Omental fat pad (tissue), 4 donors: Measurements from ENCODE around the gene PCSK1. TPM values are rescaled to one million over a fixed set of nuclear protein-coding genes. Genes with fewer than 3 reads are reported as not detected.

Experiments
- ATAC-seq: fragments of 150-250 bp; one replicate; pipeline ENCODE4 v1.9.1; 2016; ENCODE audit warnings: mild to moderate bottlenecking, moderate library complexity; ENCODE audit not compliant: low FRiP score
- DNase-seq: peaks from one replicate; pipeline ENCODE4 v3.0.0-alpha.2; 2019; ENCODE audit warnings: low spot score
- total RNA-seq, 4 donors: library from RNA; depleted of rRNA; stranded (reverse); fragments of >200 nt; gene quantifications; one replicate each; pipeline ENCODE4 v1.1.0, GENCODE V29; 2016
- TF ChIP-seq, protein P1 (sequence below), 3 donors: fragments of 450-650 bp; IDR thresholded peaks; one replicate each; pipeline ENCODE4 v1.5.1; 2016 to 2017; ENCODE audit warnings: antibody characterized with exemption in 3 of 3, mild to moderate bottlenecking in 3 of 3, moderate library complexity in 2 of 3

PCSK1 gene
- 1 to 10 TPM in 2 of 4 donors, under 1 TPM in 2; 0.32 to 1.7 (median 0.92) TPM for total RNA-seq

DNA sequence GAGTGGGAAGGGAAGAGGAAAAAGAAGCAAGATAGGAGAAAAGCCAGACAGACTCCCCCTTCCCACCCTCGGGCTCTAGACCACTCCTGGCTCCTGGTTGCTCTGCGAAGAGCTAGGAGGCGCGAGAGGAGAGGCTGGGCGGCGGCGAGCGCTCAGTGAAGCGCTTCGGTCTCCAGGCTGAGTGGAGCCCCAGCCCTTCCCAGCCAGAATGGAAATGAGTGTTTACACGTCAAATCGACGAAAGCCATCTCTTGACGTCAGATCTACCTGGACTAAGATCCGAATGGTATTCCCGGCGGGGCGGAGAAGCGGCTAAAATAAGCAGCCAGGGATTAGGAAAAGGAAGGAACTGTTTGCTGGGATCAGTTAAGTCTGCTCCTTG, at the start of gene PCSK1:
Gene PCSK1 (minus strand): TSS at position 183 of the 382 bp plus-strand sequence. CDS start 206 bp downstream, outside the sequence.
- TF ChIP-seq, protein P1, sequence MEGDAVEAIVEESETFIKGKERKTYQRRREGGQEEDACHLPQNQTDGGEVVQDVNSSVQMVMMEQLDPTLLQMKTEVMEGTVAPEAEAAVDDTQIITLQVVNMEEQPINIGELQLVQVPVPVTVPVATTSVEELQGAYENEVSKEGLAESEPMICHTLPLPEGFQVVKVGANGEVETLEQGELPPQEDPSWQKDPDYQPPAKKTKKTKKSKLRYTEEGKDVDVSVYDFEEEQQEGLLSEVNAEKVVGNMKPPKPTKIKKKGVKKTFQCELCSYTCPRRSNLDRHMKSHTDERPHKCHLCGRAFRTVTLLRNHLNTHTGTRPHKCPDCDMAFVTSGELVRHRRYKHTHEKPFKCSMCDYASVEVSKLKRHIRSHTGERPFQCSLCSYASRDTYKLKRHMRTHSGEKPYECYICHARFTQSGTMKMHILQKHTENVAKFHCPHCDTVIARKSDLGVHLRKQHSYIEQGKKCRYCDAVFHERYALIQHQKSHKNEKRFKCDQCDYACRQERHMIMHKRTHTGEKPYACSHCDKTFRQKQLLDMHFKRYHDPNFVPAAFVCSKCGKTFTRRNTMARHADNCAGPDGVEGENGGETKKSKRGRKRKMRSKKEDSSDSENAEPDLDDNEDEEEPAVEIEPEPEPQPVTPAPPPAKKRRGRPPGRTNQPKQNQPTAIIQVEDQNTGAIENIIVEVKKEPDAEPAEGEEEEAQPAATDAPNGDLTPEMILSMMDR (IDR thresholded peaks at IDR 0.05) = no peak
- ATAC-seq (no peak), DNase-seq (no peak)

DNA sequence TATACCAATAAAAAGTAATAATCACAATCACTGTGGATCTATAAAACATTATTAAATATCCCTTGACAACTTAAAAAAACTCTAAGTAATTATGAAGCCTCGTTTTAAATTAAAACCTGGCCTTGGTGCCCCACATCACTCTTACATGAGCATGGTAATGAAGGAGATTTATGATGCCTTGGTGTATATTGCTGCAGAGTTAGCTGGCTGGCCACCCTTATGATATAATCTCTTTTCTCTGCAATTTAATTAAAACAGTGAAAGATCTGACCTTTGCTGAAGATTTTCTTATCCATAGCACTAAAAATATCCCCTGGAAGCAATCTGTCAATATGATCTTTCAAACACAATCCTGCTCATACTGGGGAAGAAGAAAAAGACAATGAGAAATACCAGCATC, 48.8 kb upstream of the PCSK1 start:
- DNase-seq (no peak), ATAC-seq (no peak)
- TF ChIP-seq, protein P1 (IDR thresholded peaks at IDR 0.05) = no peak

DNA sequence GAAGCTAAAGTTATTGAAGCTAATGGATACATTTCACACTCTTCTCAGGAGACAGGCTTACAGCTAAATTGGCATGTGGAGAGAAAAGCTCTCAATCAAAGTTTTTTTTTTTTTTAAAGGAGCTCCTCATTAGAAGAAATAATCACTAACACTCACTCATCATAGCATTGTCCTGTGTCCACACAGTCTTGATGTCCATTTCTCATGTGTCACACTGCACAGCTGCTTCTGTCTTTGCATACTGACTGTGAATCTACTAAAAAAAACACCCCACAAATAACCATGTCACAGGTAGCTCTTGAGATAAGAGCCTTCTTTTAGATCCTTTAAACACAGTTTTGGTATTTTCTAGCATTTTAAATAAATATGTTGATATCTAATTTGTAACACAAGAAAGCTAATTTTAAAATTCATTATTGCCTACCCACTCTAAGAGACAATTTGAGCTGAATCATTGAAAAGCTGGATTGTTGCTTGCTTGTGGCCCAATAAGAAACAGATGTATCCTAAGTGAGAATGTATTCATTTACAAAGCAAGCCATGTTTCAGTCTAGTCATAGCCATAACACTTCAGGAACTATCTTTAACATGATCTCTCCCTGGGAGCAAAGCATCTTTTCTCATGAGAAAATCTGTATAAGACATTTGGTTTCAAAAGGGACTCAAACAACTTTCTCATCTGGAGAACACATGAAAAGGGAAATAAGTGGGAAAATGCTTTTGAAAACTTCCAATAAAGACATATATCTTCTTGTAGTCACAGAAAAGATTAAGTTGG, 48.1 kb upstream of the PCSK1 start:
- DNase-seq (no peak), ATAC-seq (no peak)
- TF ChIP-seq, protein P1 (IDR thresholded peaks at IDR 0.05) = no peak

DNA sequence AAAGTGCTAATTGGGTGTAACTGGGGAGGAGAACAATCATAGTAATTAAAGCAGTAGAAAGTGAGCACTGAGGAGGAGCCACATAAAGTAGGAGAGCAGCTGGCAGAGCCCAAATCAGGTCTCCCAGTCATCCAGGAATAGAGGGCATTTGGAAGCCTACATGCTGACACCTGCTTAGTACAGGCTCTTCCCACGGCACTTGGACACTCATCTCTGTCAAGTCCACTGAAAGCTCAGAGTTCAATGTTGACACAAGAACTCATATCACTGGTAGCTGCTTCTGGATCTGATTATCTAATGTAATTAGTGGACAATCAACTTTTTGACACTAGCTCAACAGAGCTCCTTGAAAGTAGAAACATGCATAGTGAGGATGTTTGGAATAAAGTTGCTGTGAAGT, 45.9 kb upstream of the PCSK1 start:
- TF ChIP-seq, protein P1 (IDR thresholded peaks at IDR 0.05) = no peak
- ATAC-seq = no peak

DNA sequence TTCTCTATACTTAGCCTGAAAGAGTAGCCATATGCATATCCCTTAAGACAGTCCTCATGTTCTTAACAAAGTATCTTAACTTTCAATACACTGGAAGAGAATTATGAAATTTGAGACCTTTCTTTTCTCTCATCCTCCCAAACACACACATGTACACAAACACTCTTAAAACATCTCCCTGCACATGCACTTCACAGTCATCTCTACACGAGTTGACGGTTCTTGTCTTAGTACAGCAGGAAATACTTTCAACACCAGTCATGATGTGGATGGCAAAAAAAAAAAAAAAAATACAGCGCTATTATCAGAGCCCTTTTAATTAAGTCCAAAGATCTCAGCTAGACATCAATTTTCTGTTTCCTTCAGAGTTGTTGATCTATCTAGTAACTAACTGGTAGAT, 43.6 kb upstream of the PCSK1 start:
- ATAC-seq = no peak

More for the DNA sequence above, 45.9 kb upstream of the PCSK1 start:
- no peak for DNase-seq

DNA sequence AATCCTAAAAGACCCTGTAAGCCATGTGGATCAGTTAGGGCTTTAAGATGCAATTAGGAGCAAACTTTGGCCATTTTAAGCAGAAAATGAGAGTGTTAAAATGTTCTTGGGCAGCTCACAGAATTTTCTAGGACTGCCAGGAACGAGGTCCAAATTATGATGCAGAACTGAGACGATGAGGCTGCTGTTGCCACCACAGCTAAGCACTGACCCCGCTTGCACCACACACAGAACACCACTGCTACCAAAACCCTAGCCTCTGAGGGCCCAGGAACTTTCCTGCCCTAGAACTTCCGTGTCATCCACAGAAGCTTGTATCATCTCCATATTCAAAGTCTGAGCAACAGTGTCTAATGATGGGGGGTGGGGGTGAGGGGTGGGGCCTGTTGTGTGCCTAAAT, 41.0 kb upstream of the PCSK1 start:
- ATAC-seq (no peak), DNase-seq (no peak)
- TF ChIP-seq, protein P1 (IDR thresholded peaks at IDR 0.05) = no peak

More for the DNA sequence above, 43.6 kb upstream of the PCSK1 start:
- TF ChIP-seq, protein P1 (IDR thresholded peaks at IDR 0.05) = no peak
- no peak for DNase-seq

DNA sequence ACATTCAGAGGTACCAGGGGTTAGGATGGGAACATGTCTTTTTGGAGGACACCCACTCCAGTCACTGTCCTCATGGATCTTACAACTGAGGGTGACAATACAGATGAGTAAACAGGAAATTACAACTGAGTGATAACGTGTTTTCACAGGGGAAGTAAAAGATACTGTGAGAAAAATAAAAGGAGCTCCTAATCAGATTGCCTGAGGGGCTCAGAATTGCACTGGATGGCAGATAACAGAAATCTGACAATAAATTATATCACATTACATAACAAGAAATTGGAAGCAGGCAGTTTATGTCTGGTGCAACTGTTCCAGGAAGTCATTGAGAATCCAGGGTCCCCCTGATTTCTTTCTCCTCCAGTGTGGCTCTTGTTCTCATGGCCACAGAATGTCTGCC, 40.1 kb upstream of the PCSK1 start:
- no peak for ATAC-seq
- DNase-seq = no peak
- TF ChIP-seq, protein P1 (IDR thresholded peaks at IDR 0.05) = no peak
